MCF 10A (cell line): ENCODE measurements around the gene RELL1. TPM values are rescaled to one million over a fixed set of nuclear protein-coding genes. Genes with fewer than 3 reads are reported as not detected.

Source experiments
- BruUV-seq: library from RNA; stranded (reverse); fragments of 400-500 nt; replicated peaks from 2 replicates; lab custom pipeline; 2021; lab: Mats Ljungman, UMichigan
- CTCF ChIA-PET: fragments of 300-600 bp; sonication (Branson Sonifier 250); formaldehyde crosslinking; extraction: SDS; loops from one replicate; lab custom pipeline; 2021; ENCODE audit warnings: antibody characterized with exemption, inconsistent platforms; lab: Yijun Ruan, JAX
- POLR2A ChIA-PET: fragments of 300-600, 350-650 bp; sonication (Branson Sonifier 250); formaldehyde crosslinking; extraction: SDS; loops from one replicate; lab custom pipeline; 2020; ENCODE audit warnings: antibody characterized with exemption, inconsistent platforms; lab: Yijun Ruan, JAX
- DNase-seq: peaks from one replicate; pipeline ENCODE4 v3.0.0-alpha.2; 2018; ENCODE audit not compliant: unreplicated experiment
- H3K27ac Mint-ChIP-seq: one replicate; pipeline ENCODE4 v1.8.0; 2022; ENCODE audit warnings: mild to moderate bottlenecking, low read depth, mixed read lengths; ENCODE audit not compliant: unreplicated experiment
- H3K27me3 Mint-ChIP-seq: one replicate; pipeline ENCODE4 v1.8.0; 2022; ENCODE audit warnings: mixed read lengths; ENCODE audit not compliant: insufficient read depth, unreplicated experiment
- H3K36me3 Mint-ChIP-seq: one replicate; pipeline ENCODE4 v1.8.0; 2022; ENCODE audit warnings: mild to moderate bottlenecking, moderate library complexity, mixed read lengths; ENCODE audit not compliant: insufficient read depth, unreplicated experiment
- H3K4me1 Mint-ChIP-seq: one replicate; pipeline ENCODE4 v1.8.0; 2022; ENCODE audit warnings: mixed read lengths; ENCODE audit not compliant: insufficient read depth, unreplicated experiment
- H3K4me3 Mint-ChIP-seq: one replicate; pipeline ENCODE4 v1.8.0; 2022; ENCODE audit warnings: mild to moderate bottlenecking, moderate library complexity, mixed read lengths; ENCODE audit not compliant: unreplicated experiment
- H3K9me3 Mint-ChIP-seq: one replicate; pipeline ENCODE4 v1.8.0; 2022; ENCODE audit warnings: mixed read lengths; ENCODE audit not compliant: unreplicated experiment
- intact Hi-C: fragments of 100-400 bp; cut with micrococcal nuclease; formaldehyde crosslinking; loops from 2 replicates; pipeline ENCODE4 v1.14.1; 2022
- total RNA-seq: library from RNA; stranded (reverse); gene quantifications from 2 replicates; pipeline ENCODE4 v1.2.3, GENCODE V29; 2022
- TF ChIP-seq, protein P1 (sequence below): fragments of 200-600 bp; IDR thresholded peaks from one replicate; pipeline ENCODE4 v1.8.0; 2022; ENCODE audit warnings: antibody characterized with exemption, mild to moderate bottlenecking; ENCODE audit not compliant: unreplicated experiment

Gene RELL1
- total RNA-seq, 1 experiment from 2014 or later, result 28.6 TPM

DNA sequence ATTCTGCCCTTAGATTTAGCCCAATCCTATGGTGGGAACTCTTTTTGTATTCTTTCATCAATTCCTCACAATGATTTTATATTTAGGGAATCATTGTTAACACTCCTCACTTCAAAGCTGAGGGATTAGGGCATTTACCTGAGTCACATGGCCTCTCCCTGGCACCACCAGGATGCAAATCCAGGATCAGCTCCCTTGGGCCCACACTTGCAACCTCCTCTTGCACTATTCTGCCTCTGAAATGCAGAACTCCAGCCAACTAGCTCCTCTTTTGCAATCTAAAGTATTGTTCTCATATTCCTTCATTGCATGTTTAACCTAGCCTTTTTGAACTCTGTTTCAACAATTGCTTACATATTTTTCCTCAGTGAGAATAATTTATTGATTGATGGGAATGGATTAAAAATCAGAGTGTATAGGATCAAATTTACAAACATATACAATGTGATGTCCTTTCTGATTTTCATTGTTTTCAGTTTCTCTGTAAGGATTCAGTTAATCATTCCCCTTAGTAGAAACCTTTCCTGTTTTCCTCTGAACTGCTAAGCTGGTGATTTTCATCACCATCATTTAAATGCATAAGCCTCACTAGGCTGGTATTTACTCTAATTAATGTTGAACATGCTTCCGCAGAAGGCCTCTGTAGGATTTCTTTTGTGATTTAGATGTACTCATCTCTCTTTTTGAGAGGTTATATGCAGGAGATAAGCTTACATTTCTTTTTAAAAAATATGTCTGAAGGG lies 3.3 kb upstream of the RELL1 start:
- DNase-seq, result peak; percentile 17
- Mint-ChIP-seq H3K4me3 (no peak overlapping the region), H3K27me3 (no peaks in the 10 kb centered on the region), H3K4me1 (peaks cover 21% of the 10 kb centered on the region), H3K27ac (no peak overlapping the region), H3K9me3 (no peaks in the 10 kb centered on the region), H3K36me3 (no peaks in the 10 kb centered on the region)
- TF ChIP-seq, protein P1, sequence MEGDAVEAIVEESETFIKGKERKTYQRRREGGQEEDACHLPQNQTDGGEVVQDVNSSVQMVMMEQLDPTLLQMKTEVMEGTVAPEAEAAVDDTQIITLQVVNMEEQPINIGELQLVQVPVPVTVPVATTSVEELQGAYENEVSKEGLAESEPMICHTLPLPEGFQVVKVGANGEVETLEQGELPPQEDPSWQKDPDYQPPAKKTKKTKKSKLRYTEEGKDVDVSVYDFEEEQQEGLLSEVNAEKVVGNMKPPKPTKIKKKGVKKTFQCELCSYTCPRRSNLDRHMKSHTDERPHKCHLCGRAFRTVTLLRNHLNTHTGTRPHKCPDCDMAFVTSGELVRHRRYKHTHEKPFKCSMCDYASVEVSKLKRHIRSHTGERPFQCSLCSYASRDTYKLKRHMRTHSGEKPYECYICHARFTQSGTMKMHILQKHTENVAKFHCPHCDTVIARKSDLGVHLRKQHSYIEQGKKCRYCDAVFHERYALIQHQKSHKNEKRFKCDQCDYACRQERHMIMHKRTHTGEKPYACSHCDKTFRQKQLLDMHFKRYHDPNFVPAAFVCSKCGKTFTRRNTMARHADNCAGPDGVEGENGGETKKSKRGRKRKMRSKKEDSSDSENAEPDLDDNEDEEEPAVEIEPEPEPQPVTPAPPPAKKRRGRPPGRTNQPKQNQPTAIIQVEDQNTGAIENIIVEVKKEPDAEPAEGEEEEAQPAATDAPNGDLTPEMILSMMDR, result no peak
- intact Hi-C loops, result loop anchor here (5.0 kb wide), 1 partner anchor 113 kb away; no protein-coding TSS in a partner anchor
- no TSS peak for BruUV-seq
- ChIA-PET CTCF (interaction anchor here (0.9 to 1.0 kb wide), 2 partner anchors 48 to 87 kb away, joined by 3 read pairs; no protein-coding TSS in a partner anchor), POLR2A (interaction anchor here (0.6 to 1.5 kb wide), 5 partner anchors 14 to 87 kb away, joined by 3 to 6 read pairs (median 3); no protein-coding TSS in a partner anchor)

DNA sequence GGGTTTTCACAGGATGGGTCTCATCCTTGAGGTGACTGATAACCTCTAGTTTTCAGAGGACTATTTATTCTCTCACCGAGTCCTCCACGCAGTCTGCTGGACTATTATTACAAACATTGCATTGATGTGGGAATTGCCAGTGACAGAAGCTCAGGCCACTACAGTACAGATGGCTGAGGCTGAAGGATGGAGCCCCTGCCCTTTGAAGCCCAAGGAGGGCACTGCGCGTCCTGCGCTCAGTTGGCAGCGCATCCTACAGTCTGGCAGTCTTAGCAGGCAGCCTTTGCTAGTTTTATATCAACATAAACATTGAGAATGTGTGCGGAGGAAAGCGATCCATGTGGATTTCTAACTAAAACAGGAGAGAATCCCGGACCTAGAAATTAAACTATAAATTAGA lies 1.5 kb upstream of the RELL1 start:
- no peak overlapping the region for H3K4me3 Mint-ChIP-seq
- TF ChIP-seq, protein P1, result no peak
- DNase-seq, result no peak
- ChIA-PET CTCF (interaction anchor here (0.7 to 1.5 kb wide), 2 partner anchors 85 to 114 kb away, joined by 3 to 4 read pairs; no protein-coding TSS in a partner anchor), POLR2A (interaction anchor here (1.0 to 1.6 kb wide), 4 partner anchors 50 to 139 kb away, joined by 3 to 17 read pairs (median 10); partner anchors contain the start of gene PGM2)
- H3K27me3 Mint-ChIP-seq, result no peaks in the 10 kb centered on the region
- intact Hi-C loops, result loop anchor here (2.0 to 5.0 kb wide), 3 partner anchors 39 to 235 kb away; a partner anchor contains a TSS
- no peak overlapping the region for H3K27ac Mint-ChIP-seq
- no peaks in the 10 kb centered on the region for H3K36me3 Mint-ChIP-seq
- BruUV-seq, result no TSS peak
- peaks cover 23% of the 10 kb centered on the region for H3K4me1 Mint-ChIP-seq
- no peaks in the 10 kb centered on the region for H3K9me3 Mint-ChIP-seq

DNA sequence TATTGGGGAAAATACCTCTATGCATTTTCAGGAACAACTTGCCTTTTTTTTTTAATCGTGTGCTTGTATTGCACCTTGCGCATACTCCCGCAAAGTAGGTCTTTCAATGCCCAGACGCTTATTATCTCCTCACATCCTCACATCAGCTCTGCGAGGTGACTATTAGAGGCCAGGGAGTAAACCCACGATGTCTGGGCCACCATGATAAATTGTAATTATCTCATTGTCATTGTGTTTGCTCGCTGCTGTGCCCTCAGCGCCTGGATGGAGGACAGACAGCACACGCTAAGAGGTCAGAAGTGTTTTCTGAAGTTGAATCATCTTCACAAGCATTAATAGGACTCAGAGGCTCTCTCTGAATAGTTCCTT lies 1.0 kb upstream of the RELL1 start:
- Mint-ChIP-seq H3K27me3 (no peaks in the 10 kb centered on the region), H3K27ac (no peak overlapping the region), H3K9me3 (no peaks in the 10 kb centered on the region), H3K4me3 (peak overlapping the region; percentile 85), H3K36me3 (no peaks in the 10 kb centered on the region), H3K4me1 (peaks cover 28% of the 10 kb centered on the region)
- ChIA-PET POLR2A (interaction anchor here (1.0 to 1.6 kb wide), 8 partner anchors 21 to 140 kb away, joined by 3 to 17 read pairs (median 6); partner anchors contain the start of gene PGM2), CTCF (interaction anchor here (1.5 kb wide), 1 partner anchor 115 kb away, joined by 4 read pairs; no protein-coding TSS in a partner anchor)
- TF ChIP-seq, protein P1, result no peak
- no peak for DNase-seq
- BruUV-seq, result no TSS peak
- intact Hi-C loops, result loop anchor here (2.0 to 5.0 kb wide), 3 partner anchors 38 to 234 kb away; a partner anchor contains a TSS

DNA sequence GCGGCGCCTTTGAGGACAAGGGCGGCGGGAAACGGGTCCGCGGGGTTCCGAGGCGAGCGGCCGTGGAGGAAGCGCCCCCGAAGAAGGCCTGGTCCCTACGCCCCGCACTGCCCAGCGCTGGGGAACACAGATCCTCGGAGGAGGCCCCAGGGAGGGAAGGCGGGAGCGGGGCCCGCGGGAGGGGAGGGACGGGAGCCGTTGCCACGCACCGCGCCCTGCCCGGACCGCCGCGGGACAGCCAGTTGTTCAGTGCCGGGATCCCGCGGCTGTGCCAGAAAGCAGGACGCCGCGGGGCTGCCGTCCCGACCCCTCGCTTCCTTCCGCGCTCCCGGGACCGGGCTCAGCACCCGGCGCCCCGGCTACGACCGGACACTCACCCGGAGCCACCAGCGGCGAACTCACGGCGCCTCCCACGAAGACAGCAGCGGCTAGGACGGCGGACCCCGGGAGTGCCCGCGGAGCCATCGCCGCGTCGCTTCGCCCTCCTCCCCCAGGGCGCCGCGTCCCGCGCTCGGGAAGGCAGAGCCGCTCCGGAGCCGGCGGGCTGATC lies 278 bp downstream of the RELL1 start:
- Mint-ChIP-seq H3K4me1 (peaks cover 27% of the 10 kb centered on the region), H3K27me3 (no peaks in the 10 kb centered on the region), H3K4me3 (peak overlapping the region; percentile 85), H3K27ac (peak overlapping the region; percentile 92), H3K36me3 (no peaks in the 10 kb centered on the region), H3K9me3 (no peaks in the 10 kb centered on the region)
- CTCF ChIA-PET, result no interaction called here
- BruUV-seq, result no TSS peak
- TF ChIP-seq, protein P1, result no peak
- intact Hi-C loops, result loop anchor here (1.0 to 5.0 kb wide), 5 partner anchors 20 to 233 kb away; a partner anchor contains a TSS
- peak; percentile 35 for DNase-seq
- POLR2A ChIA-PET, result interaction anchor here (0.8 to 1.6 kb wide), 9 partner anchors 10 to 141 kb away, joined by 3 to 17 read pairs (median 6); partner anchors contain the start of gene PGM2
